HG03558 (cell line): ENCODE data around the gene TULP1.

Experiments
- ATAC-seq: cut with Tn5 transposase; IDR thresholded peaks from one replicate; pipeline ENCODE4 v1.9.1; 2021; ENCODE audit warnings: moderate number of reproducible peaks; ENCODE audit not compliant: unreplicated experiment; ENCODE audit errors: extremely low read depth

The TULP1 gene

DNA sequence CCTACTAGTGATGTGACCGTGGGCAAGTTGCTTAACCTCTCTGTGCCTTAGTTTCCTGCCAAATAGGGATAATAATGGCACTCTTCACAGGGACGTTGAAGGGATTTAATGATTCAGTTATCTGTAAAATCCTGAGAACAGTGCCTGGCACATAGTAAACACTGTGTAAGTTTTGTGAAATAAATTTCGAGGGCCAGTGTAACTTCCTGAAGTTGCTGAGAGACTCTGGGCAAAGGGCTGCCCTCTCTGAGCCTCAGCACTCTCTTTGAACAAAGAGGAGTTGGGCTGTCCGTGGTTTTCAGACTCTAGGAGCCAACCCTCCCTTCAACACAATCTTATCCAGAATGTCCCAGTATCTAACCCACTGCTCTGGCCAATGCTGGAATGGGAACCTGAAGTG is 13.3 kb downstream of the TULP1 start:
- ATAC-seq: no peak

GRCh38 chr6:35498422-35499067 is 14.2 kb downstream of the TULP1 start:
- ATAC-seq: no peak

- ATAC-seq: no peak
Measured at GRCh38 chr6:35497571-35498421, 14.9 kb downstream of the TULP1 start.

- no peak for ATAC-seq
Measured at GRCh38 chr6:35496841-35497570, 15.7 kb downstream of the TULP1 start, which contains the start of gene TEAD3. Gene TEAD3 (minus strand): TSS chr6:35497079.

DNA sequence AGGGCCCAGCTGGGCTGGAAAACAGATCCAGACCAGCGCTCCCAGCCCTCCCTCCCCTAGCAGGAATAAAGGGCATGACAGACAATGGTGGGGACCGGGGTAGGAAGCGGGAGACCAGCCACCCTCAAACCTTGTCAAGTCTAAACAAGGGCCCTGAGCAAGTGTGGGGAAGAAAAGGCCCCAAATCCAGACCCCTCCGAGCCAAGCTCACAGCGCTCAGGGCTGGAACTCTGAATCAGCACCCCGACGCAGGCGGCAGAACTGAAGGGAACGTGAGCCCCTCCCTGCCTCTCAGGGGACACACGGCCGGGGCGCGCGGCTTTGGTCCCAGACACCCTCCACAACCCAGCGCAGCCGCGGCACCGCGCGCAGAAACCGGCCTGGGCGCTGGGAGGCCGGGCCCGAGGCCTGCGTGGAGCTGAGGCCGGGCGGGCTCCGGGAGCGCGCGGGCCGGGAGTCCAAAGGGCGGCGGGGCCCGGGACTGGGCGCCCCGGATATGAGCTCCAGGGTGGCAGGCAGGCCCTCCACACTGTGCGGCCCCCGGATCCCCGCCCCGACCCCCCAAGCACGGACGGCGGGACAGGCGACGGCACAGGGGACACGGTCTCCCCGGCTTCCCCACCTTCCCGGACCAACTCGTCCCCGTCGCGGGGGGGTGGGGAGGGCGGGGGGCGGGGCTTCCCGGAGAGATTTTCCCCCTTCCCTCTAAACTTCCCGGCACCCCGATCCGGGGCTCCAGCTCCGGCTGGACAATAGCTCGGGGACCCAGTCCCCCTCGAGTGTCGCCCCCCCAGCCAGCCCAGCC is 16.5 kb downstream of the TULP1 start:
- ATAC-seq: no peak

GRCh38 chr6:35495258-35496035 is 17.2 kb downstream of the TULP1 start:
- no peak for ATAC-seq

GRCh38 chr6:35494161-35494563 is 18.5 kb downstream of the TULP1 start:
- ATAC-seq: no peak

DNA sequence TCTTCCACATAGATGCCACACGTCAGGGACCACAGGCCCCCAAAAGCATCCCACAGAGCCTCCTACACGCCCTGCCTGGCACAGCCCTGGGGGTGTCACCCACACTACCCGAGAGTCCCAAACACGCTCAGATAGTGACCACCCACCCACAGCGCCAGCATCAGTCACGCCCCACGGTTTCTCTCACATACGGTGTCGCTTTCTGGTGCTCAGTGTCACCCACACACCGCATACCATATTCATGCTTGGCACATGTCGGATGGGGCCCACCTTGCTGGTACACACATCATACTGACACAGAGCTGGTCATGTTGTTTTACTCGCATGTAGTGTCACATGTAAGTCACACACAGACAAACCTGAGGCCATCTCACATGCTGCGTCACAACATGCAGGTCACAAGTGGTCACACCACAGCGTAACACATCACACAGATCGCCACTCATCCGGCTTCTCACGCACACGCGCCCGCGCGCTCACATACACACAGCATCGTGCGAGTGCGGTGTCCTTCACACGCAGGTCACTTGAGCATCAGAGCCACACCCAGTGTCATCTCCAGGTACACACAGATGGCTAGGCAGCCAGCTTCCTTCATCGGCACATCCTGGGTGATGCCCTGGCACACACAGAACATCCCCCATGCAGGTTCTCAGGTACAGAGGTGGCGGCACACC is 19.3 kb downstream of the TULP1 start:
- ATAC-seq: no peak

DNA sequence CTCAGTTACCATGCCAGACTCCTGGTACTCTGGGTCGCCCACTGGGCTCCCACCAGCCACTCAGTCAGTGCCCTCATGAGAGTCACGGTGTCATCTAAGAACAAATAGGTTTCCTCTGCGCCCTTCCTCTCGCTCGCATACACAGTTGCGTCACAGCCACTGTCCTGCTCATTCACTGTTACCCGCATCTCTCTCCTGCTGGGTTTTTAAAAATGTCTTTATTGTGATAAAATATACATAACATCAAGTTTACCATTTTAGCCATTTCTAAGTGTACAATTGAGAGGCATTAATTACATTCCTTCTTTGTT is 19.8 kb downstream of the TULP1 start:
- ATAC-seq: no peak

- ATAC-seq: no peak
Measured at GRCh38 chr6:35492258-35492973, 20.3 kb downstream of the TULP1 start.

DNA sequence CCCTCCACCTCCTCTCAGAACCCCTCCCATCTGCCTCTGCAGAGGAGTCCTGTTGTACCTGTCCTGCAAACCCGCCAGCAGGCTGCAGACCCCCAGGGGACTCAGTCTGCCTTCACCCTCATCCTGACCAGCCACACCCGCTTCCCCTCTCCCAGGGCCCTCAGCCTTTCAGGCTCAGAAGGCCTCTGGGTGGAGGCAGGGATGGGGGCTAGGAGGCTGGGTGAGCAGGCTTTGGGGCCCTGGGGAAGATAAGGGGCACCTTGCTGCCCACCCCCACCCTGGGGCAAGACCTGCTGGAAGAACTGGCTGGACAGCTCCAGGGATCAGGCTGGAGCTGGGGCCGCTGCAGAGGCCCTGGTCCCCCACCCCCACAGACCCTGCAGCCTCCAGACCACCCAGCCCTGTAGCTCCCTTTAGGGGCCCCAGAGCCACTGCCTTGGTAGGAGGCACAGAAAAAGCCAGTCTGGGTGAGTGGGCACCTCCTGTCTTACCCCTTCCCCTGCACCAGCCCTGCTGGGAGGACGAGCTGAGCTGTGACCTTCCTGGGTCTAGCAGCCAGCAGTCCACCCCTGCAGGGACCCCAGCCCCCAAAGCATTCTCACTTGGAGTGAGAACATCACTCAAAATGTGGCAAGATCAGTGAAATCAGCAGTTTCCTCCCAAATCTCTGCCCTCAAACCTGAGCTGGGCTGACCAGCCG is 21.0 kb downstream of the TULP1 start:
- no peak for ATAC-seq

DNA sequence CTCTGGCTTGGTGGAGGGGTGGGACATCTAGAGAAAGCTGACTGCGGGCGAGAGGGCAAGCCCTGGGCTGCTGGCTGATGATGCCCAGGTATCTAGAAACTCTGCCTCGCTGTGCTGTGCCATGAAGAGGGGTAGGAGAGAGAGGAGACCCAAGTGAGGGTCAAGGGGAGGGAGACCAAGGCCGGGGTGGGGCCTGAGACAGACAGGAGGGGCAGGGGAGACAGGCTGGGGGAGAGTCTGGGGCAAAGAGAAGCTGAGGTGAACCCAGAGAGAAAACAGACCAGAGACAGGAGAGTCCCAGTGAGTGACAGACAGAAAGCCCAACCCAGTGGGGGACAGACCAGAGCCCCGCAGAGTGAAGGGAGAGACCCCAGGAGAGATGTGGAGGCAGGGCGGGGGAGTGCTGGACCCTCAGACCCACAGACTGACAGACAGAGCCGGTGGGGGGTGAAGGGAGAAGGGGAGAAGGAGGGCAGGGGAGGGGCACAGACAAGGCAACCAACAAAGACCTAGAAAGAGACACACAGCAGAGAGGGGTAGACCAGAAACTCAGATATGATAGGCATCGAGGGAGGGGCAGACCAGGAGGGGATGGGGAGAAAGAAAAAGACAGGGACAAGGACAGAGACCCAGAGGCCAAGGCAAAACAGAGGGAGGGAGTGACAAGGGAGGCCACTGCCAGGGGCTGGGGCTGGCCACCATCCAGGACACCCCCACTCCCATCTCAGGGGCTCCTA is 21.7 kb downstream of the TULP1 start:
- no peak for ATAC-seq

DNA sequence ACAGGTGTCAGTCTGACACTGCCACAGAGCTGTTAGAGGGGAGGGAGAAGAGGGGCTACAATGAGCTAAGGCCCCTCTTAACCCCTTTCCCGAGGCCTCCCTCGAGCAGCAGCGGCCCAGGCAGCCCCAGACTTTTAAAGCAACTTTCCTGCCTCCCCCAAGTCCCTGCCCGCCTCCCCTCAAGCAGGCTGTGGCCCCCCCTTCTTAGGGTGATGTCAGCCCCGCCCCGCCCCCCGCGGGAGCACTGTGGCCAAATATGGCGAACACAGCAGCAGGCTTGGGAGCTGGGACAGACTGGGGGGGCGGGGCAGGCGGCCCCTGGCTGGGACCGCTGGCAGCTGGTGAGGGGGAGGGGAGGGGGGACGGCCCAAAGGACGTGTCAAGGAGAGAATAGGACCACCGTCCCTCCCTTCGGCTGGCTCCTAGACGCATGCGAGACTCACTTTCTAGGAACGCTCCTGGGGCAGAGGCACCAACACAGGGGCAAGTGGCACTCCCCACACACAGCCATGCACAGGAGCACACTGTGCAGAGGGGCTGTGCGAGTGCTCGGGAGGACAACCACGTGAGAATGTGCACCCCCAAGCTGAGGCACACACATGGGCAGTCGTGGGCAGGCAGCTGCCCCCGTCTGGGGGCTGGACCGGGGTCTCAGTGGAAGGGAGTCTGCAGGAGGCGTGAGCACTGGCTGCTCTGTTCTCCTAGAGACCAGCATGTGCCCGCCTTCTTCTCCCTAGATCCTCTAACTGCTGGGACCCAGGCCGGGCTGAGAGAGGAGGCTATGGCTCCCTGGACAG is 22.5 kb downstream of the TULP1 start:
- no peak for ATAC-seq

GRCh38 chr6:35489066-35489465 is 23.6 kb downstream of the TULP1 start:
- ATAC-seq: no peak

DNA sequence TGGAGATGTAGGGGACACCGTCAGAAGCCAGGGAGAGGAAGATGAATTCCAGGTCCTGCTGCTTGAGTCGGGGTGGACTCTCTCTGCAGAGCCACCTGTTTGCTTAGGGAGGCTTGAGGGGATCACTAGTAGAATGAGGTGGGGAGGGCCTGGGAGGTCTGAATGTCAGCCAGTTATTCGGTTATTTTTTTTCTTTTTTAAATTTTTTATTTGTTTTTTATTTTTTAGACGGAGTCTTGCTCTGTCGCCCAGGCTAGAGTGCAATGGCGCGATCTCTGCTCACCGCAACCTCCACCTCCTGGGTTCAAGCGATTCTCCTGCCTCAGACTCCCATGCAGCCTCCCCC is 24.2 kb downstream of the TULP1 start:
- no peak for ATAC-seq

DNA sequence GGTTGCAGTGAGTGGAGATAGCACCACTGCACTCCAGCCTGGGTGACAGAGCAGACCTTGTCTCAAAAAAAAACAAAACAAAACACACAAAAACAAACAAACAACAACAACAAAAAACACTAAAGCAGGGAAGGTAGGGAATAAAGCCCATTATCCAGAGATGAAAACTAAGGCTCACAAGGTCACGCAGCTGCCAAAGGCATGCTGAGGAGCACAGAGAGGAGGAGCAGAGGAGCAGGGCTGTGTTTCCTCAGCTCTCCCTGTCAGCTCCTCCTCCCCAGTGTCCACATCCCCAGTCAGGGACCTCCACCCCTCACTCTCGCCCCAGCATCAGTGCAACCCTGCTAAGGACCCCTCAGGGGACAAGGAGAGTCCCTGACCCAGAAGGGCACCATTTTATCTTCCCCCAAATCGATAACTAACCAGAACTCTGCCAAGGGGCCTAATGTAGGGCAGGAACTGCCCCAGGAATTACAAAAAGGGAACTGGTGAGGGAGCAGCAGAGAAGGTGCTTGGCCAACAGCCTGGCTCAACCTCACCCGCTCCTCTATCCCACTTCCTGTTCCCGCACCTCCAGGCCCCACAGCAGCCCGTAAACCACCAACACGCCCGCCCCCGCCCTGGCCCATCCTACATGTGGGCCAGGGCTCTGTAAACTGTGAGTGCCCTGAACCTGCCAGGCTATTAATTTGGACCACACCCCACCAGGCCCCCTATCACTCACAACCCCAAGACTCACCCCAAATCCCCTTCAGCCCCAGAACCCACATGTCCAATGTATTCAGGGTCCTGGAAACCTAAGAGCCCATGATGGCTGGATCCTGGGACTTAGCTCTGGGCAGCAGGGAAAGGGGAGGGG is 24.8 kb downstream of the TULP1 start:
- ATAC-seq: no peak
